WTC11 (cell line): Measurements from ENCODE around the gene GCK. TPM values are rescaled to one million over a fixed set of nuclear protein-coding genes. Genes with fewer than 3 reads are reported as not detected.

Experiments
- ATAC-seq: fragments of 200-7000 bp; cut with Tn5 transposase; 2 replicates; pipeline ENCODE4 v1.10.0; 2021; ENCODE audit warnings: mild to moderate bottlenecking, moderate library complexity
- CTCF ChIA-PET: fragments of 300-600 bp; sonication (Branson Sonifier 250); formaldehyde crosslinking; loops from one replicate; lab custom pipeline; 2021; ENCODE audit warnings: antibody characterized with exemption; lab: Charles Lee
- POLR2A ChIA-PET: fragments of 350-600 bp; sonication (Branson Sonifier 250); formaldehyde crosslinking; loops from one replicate; lab custom pipeline; 2021; ENCODE audit warnings: antibody characterized with exemption; lab: Charles Lee
- DNase-seq: peaks from one replicate; pipeline ENCODE4 v3.0.0; 2021; ENCODE audit warnings: low spot score
- H3K27ac Mint-ChIP-seq: 2 replicates; pipeline ENCODE4 v1.8.0; 2021; ENCODE audit warnings: mixed read lengths
- H3K27me3 Mint-ChIP-seq: 2 replicates; pipeline ENCODE4 v1.8.0; 2021; ENCODE audit warnings: low read depth, mild to moderate bottlenecking, moderate library complexity, mixed read lengths
- H3K36me3 Mint-ChIP-seq: 2 replicates; pipeline ENCODE4 v1.8.0; 2021; ENCODE audit warnings: mixed read lengths
- H3K4me1 Mint-ChIP-seq: 2 replicates; pipeline ENCODE4 v1.8.0; 2022; ENCODE audit warnings: mixed read lengths
- H3K4me3 Mint-ChIP-seq: 2 replicates; pipeline ENCODE4 v1.8.0; 2021; ENCODE audit warnings: mild to moderate bottlenecking, moderate library complexity, mixed read lengths
- H3K9me3 Mint-ChIP-seq: 2 replicates; pipeline ENCODE4 v1.8.0; 2021; ENCODE audit warnings: mixed read lengths
- AFF4 ChIP-seq: sonication (generic); formaldehyde crosslinking; IDR thresholded peaks from 2 replicates; pipeline ENCODE4 v1.8.1; 2023; ENCODE audit warnings: mild to moderate bottlenecking, missing genetic modification reagents, borderline replicate concordance
- ATF2 ChIP-seq: sonication (generic); formaldehyde crosslinking; IDR thresholded peaks from 2 replicates; pipeline ENCODE4 v1.8.1; 2022; ENCODE audit warnings: low read depth, missing genetic modification reagents, borderline replicate concordance
- E2F1 ChIP-seq: sonication (generic); formaldehyde crosslinking; IDR thresholded peaks from 2 replicates; pipeline ENCODE4 v1.8.0; 2022; ENCODE audit warnings: mild to moderate bottlenecking, missing genetic modification reagents
- ETV6 ChIP-seq: sonication (generic); formaldehyde crosslinking; IDR thresholded peaks from 2 replicates; pipeline ENCODE4 v1.8.1; 2022; ENCODE audit warnings: mild to moderate bottlenecking, missing genetic modification reagents
- GABPB1 ChIP-seq: sonication (generic); formaldehyde crosslinking; IDR thresholded peaks from 2 replicates; pipeline ENCODE4 v1.8.1; 2023; ENCODE audit warnings: mild to moderate bottlenecking, missing genetic modification reagents
- GTF2I ChIP-seq: fragments of 250-450 bp; sonication (Bioruptor Pico); conservative IDR thresholded peaks from 2 replicates; pipeline ENCODE4 v1.4.0; 2021; ENCODE audit warnings: mild to moderate bottlenecking
- KAT7 ChIP-seq: sonication (generic); formaldehyde crosslinking; IDR thresholded peaks from 2 replicates; pipeline ENCODE4 v1.8.1; 2023; ENCODE audit warnings: missing genetic modification reagents, mild to moderate bottlenecking, borderline replicate concordance
- MXD4 ChIP-seq: fragments of 250-450 bp; sonication (Bioruptor Pico); IDR thresholded peaks from 2 replicates; pipeline ENCODE4 v1.8.0; 2021; ENCODE audit warnings: mild to moderate bottlenecking, moderate library complexity, borderline replicate concordance
- NFE2L1 ChIP-seq: sonication (generic); formaldehyde crosslinking; IDR thresholded peaks from 2 replicates; pipeline ENCODE4 v1.8.1; 2023; ENCODE audit warnings: missing genetic modification reagents
- NR1H2 ChIP-seq: sonication (generic); formaldehyde crosslinking; IDR thresholded peaks from 2 replicates; pipeline ENCODE4 v1.9.0; 2021; ENCODE audit warnings: mild to moderate bottlenecking, moderate library complexity, missing genetic modification reagents
- NR3C1 ChIP-seq: sonication (generic); formaldehyde crosslinking; conservative IDR thresholded peaks from 2 replicates; pipeline ENCODE4 v1.8.1; 2023; ENCODE audit warnings: low read depth, mild to moderate bottlenecking, missing genetic modification reagents
- OVOL2 ChIP-seq: fragments of 250-450 bp; sonication (Bioruptor Pico); IDR thresholded peaks from 2 replicates; pipeline ENCODE4 v1.9.0; 2021; ENCODE audit warnings: mild to moderate bottlenecking, borderline replicate concordance
- PRRX2 ChIP-seq: fragments of 250-450 bp; sonication (Bioruptor Pico); IDR thresholded peaks from 2 replicates; pipeline ENCODE4 v1.8.0; 2021; ENCODE audit warnings: mild to moderate bottlenecking
- SMAD4 ChIP-seq: sonication (generic); formaldehyde crosslinking; IDR thresholded peaks from 2 replicates; pipeline ENCODE4 v1.8.0; 2022; ENCODE audit warnings: mild to moderate bottlenecking, missing genetic modification reagents
- TCF7 ChIP-seq: sonication (generic); formaldehyde crosslinking; IDR thresholded peaks from 2 replicates; pipeline ENCODE4 v1.8.0; 2022; ENCODE audit warnings: mild to moderate bottlenecking, low read depth, missing genetic modification reagents, moderate library complexity
- TEAD1 ChIP-seq: sonication (generic); formaldehyde crosslinking; IDR thresholded peaks from 2 replicates; pipeline ENCODE4 v1.8.0; 2022; ENCODE audit warnings: mild to moderate bottlenecking, missing genetic modification reagents
- TEAD4 ChIP-seq: sonication (generic); formaldehyde crosslinking; IDR thresholded peaks from 2 replicates; pipeline ENCODE4 v1.8.0; 2022; ENCODE audit warnings: mild to moderate bottlenecking, missing genetic modification reagents
- USF2 ChIP-seq: sonication (generic); formaldehyde crosslinking; IDR thresholded peaks from 2 replicates; pipeline ENCODE4 v1.8.1; 2023; ENCODE audit warnings: mild to moderate bottlenecking, missing genetic modification reagents, moderate library complexity
- ZBTB21 ChIP-seq: sonication (generic); formaldehyde crosslinking; IDR thresholded peaks from 2 replicates; pipeline ENCODE4 v1.8.1; 2023; ENCODE audit warnings: mild to moderate bottlenecking, missing genetic modification reagents, borderline replicate concordance
- ZBTB43 ChIP-seq: sonication (generic); formaldehyde crosslinking; IDR thresholded peaks from 2 replicates; pipeline ENCODE4 v1.8.1; 2023; ENCODE audit warnings: mild to moderate bottlenecking, missing genetic modification reagents
- ZNF121 ChIP-seq: sonication (generic); formaldehyde crosslinking; IDR thresholded peaks from 2 replicates; pipeline ENCODE4 v1.8.0; 2023; ENCODE audit warnings: missing genetic modification reagents
- ZNF232 ChIP-seq: sonication (generic); formaldehyde crosslinking; IDR thresholded peaks from 2 replicates; pipeline ENCODE4 v1.8.0; 2022; ENCODE audit warnings: mild to moderate bottlenecking, missing genetic modification reagents
- ZNF317 ChIP-seq: sonication (generic); formaldehyde crosslinking; IDR thresholded peaks from 2 replicates; pipeline ENCODE4 v1.8.1; 2023; ENCODE audit warnings: low read depth, mild to moderate bottlenecking, moderate library complexity, missing genetic modification reagents, borderline replicate concordance
- total RNA-seq: library from RNA; stranded (reverse); gene quantifications from 3 replicates; pipeline ENCODE4 v1.2.3, GENCODE V29; 2021
- TF ChIP-seq, protein P1 (sequence below): sonication (generic); formaldehyde crosslinking; IDR thresholded peaks from 2 replicates; pipeline ENCODE4 v1.8.1; 2022; ENCODE audit warnings: mild to moderate bottlenecking, missing genetic modification reagents, moderate library complexity, borderline replicate concordance
- TF ChIP-seq, protein P2 (sequence below): fragments of 200-600 bp; IDR thresholded peaks from 2 replicates; pipeline ENCODE4 v1.8.0; 2022; ENCODE audit warnings: antibody characterized with exemption
- TF ChIP-seq, protein P3 (sequence below): fragments of 250-450 bp; sonication (Bioruptor Pico); IDR thresholded peaks from 2 replicates; pipeline ENCODE4 v1.9.0; 2021; ENCODE audit warnings: mild to moderate bottlenecking

The GCK gene
- total RNA-seq, 1 experiment from 2014 or later: 3.3 TPM

- CTCF ChIA-PET: interaction anchor here (1.1 kb wide), 1 partner anchor 15 kb away, joined by 3 read pairs; the partner anchor contains the start of gene YKT6
- Mint-ChIP-seq H3K27ac (peak overlapping the region; percentile 31; the same call in 1 of the 2 replicates), H3K27me3 (no peaks in the 10 kb centered on the region), H3K9me3 (no peaks in the 10 kb centered on the region)
- DNase-seq (peak; percentile 7), ATAC-seq (no peak)
- no peak for TF ChIP-seq TEAD4 (CRISPR knock-in tag)
- TF ChIP-seq MXD4: no peak
- no peak for TF ChIP-seq ETV6 (CRISPR knock-in tag)
- TF ChIP-seq NR1H2 (CRISPR knock-in tag): no peak
- TF ChIP-seq ZBTB43 (CRISPR knock-in tag): no peak
- TF ChIP-seq KAT7 (CRISPR knock-in tag): no peak
- TF ChIP-seq TEAD1: no peak
- TF ChIP-seq OVOL2 (CRISPR knock-in tag): no peak
- no peak for TF ChIP-seq ATF2 (CRISPR knock-in tag)
- TF ChIP-seq PRRX2: no peak
- TF ChIP-seq SMAD4 (CRISPR knock-in tag): no peak
- TF ChIP-seq GTF2I (CRISPR knock-in tag): no peak
- no peak for TF ChIP-seq AFF4
- no peak for TF ChIP-seq GABPB1 (CRISPR knock-in tag)
- TF ChIP-seq, protein P1, sequence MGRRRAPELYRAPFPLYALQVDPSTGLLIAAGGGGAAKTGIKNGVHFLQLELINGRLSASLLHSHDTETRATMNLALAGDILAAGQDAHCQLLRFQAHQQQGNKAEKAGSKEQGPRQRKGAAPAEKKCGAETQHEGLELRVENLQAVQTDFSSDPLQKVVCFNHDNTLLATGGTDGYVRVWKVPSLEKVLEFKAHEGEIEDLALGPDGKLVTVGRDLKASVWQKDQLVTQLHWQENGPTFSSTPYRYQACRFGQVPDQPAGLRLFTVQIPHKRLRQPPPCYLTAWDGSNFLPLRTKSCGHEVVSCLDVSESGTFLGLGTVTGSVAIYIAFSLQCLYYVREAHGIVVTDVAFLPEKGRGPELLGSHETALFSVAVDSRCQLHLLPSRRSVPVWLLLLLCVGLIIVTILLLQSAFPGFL (CRISPR knock-in tag): no peak
- no peak for TF ChIP-seq ZNF317 (CRISPR knock-in tag)
- no peak for TF ChIP-seq USF2 (CRISPR knock-in tag)
- no peak for TF ChIP-seq ZNF232 (CRISPR knock-in tag)
- TF ChIP-seq, all 79 proteins: peak for 0
- Mint-ChIP-seq H3K4me3 (no peak overlapping the region), H3K4me1 (peaks cover 27% of the 10 kb centered on the region), H3K36me3 (peaks cover 13% of the 10 kb centered on the region)
- POLR2A ChIA-PET: no interaction called here
These were observed 26.8 kb upstream of the GCK start for GRCh38 chr7:44216019-44216418.

DNA sequence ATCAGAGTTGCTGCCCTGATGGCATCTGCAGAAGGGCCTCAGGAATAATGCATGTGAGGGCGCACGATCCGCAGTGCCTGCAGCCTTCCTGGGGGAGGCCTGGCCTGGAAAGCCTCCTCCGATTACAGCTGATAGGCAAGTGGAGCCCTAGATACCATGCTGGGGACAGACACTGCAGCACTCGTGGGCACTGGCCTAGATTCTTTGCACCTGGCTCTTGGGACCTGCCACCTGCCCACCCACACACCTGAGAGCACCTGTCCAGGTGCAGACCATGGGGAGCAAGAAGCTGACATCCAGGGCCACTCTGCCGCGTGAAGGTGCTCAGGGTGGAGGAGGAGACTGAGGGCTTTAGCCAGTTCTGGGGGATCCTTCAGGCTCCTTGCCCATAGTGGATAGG lies 26.3 kb upstream of the GCK start:
- H3K4me3 Mint-ChIP-seq: no peak overlapping the region
- ChIA-PET CTCF (interaction anchor here (1.1 to 1.7 kb wide), 3 partner anchors 8 to 21 kb away, joined by 3 to 18 read pairs (median 6); partner anchors contain the start of gene YKT6), POLR2A (no interaction called here)
- peaks cover 18% of the 10 kb centered on the region for H3K36me3 Mint-ChIP-seq
- DNase-seq (peak; percentile 7), ATAC-seq (no peak)
- peak overlapping the region; percentile 31; the same call in 1 of the 2 replicates for H3K27ac Mint-ChIP-seq
- no peaks in the 10 kb centered on the region for H3K27me3 Mint-ChIP-seq
- no peaks in the 10 kb centered on the region for H3K9me3 Mint-ChIP-seq
- peaks cover 27% of the 10 kb centered on the region for H3K4me1 Mint-ChIP-seq
- TF ChIP-seq NR1H2 (CRISPR knock-in tag): no peak
- TF ChIP-seq, protein P2, sequence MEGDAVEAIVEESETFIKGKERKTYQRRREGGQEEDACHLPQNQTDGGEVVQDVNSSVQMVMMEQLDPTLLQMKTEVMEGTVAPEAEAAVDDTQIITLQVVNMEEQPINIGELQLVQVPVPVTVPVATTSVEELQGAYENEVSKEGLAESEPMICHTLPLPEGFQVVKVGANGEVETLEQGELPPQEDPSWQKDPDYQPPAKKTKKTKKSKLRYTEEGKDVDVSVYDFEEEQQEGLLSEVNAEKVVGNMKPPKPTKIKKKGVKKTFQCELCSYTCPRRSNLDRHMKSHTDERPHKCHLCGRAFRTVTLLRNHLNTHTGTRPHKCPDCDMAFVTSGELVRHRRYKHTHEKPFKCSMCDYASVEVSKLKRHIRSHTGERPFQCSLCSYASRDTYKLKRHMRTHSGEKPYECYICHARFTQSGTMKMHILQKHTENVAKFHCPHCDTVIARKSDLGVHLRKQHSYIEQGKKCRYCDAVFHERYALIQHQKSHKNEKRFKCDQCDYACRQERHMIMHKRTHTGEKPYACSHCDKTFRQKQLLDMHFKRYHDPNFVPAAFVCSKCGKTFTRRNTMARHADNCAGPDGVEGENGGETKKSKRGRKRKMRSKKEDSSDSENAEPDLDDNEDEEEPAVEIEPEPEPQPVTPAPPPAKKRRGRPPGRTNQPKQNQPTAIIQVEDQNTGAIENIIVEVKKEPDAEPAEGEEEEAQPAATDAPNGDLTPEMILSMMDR: no peak
- TF ChIP-seq E2F1: no peak
- TF ChIP-seq ZBTB21: no peak
- TF ChIP-seq NR3C1 (CRISPR knock-in tag): no peak
- TF ChIP-seq, protein P3, sequence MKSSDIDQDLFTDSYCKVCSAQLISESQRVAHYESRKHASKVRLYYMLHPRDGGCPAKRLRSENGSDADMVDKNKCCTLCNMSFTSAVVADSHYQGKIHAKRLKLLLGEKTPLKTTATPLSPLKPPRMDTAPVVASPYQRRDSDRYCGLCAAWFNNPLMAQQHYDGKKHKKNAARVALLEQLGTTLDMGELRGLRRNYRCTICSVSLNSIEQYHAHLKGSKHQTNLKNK (CRISPR knock-in tag): no peak
- no peak for TF ChIP-seq TCF7
- TF ChIP-seq ZNF121: no peak
- no peak for TF ChIP-seq NFE2L1 (CRISPR knock-in tag)
